ENCODE results near the gene ARHGAP8.

DNA sequence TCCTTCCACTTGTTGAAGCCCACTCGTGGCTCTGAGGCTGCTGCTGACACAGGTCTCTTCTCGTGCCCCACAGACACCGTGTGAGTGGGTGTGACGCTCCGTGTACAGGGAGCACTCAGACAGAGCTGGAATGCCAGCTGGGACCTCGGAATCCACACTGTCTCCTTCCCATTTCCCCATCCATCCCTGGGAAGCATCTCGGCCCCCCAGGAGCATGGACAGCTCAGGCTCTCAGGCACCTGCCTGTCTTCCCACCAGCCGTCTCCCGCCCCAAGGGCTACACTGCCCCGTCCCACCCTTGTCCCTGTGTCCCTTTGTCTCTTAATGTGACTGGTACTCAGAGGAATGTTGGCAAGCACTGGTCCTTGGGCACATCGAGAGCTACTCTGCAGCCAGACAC is 63.8 kb downstream of the ARHGAP8 start:
- no peak for TF ChIP-seq POLR2AphosphoS5 (IDR thresholded peaks at IDR 0.05; ENCODE audit: borderline replicate concordance, low read depth, low read length)
- TF ChIP-seq EZH2 (IDR thresholded peaks at IDR 0.05): no peak
- TF ChIP-seq FOXP2 (optimal IDR thresholded peaks at IDR 0.05; ENCODE audit: control extremely low read depth, extremely low read length, insufficient read depth): no peak

All from SK-N-MC (cell line).